GM12874 (cell line): ENCODE measurements around the gene ICAM2.

Experiments
- TF ChIP-seq, protein P1 (sequence below): IDR thresholded peaks from 2 replicates; pipeline ENCODE4 v1.5.1; 2011; ENCODE audit warnings: low read depth, mild to moderate bottlenecking, control low read depth, low read length, moderate library complexity; ENCODE audit not compliant: insufficient read depth

The ICAM2 gene

DNA sequence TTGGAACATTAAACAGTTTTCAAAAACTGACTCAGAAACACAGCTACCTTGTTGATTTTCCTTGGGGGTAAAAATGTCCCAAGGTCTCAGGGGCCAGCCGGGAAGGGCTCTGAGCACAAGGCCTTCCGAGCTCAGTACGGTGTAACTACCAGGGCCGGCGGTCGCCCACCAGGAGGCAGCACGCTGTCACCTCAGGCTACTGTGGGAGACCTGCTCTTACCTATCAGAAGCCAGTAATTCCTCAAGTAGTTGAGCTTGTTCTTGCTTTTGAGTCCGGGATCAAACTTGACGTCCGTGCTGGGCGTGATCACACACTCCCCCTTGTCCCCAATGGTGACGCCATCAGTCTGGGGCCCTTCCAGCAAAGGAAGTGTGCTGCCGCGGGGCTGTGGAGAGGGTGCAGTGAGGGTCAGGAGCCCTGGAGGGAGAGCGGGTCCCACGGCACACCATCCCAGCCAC is 43.4 kb upstream of the ICAM2 start:
- TF ChIP-seq, protein P1, sequence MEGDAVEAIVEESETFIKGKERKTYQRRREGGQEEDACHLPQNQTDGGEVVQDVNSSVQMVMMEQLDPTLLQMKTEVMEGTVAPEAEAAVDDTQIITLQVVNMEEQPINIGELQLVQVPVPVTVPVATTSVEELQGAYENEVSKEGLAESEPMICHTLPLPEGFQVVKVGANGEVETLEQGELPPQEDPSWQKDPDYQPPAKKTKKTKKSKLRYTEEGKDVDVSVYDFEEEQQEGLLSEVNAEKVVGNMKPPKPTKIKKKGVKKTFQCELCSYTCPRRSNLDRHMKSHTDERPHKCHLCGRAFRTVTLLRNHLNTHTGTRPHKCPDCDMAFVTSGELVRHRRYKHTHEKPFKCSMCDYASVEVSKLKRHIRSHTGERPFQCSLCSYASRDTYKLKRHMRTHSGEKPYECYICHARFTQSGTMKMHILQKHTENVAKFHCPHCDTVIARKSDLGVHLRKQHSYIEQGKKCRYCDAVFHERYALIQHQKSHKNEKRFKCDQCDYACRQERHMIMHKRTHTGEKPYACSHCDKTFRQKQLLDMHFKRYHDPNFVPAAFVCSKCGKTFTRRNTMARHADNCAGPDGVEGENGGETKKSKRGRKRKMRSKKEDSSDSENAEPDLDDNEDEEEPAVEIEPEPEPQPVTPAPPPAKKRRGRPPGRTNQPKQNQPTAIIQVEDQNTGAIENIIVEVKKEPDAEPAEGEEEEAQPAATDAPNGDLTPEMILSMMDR, result peak; percentile 66

DNA sequence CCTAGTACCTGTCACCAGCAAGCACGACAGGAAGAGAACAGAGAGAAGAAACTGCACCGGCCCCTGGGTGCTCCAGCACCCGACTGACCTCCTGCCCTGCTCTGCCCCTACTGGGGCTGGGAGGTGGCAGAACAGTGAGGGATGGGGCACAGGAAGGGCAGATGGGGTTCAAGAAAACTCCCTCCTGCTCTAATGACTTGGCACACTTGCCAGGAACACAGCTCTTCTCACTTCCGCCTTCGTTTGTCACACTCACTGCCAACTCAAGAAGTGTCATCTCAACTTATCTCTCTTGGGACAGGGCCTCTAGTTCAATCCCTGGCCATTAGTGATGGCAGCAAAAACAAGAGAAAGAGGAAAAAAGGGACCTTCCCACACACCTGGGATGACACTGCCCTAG is 42.7 kb upstream of the ICAM2 start:
- TF ChIP-seq, protein P1, result no peak

DNA sequence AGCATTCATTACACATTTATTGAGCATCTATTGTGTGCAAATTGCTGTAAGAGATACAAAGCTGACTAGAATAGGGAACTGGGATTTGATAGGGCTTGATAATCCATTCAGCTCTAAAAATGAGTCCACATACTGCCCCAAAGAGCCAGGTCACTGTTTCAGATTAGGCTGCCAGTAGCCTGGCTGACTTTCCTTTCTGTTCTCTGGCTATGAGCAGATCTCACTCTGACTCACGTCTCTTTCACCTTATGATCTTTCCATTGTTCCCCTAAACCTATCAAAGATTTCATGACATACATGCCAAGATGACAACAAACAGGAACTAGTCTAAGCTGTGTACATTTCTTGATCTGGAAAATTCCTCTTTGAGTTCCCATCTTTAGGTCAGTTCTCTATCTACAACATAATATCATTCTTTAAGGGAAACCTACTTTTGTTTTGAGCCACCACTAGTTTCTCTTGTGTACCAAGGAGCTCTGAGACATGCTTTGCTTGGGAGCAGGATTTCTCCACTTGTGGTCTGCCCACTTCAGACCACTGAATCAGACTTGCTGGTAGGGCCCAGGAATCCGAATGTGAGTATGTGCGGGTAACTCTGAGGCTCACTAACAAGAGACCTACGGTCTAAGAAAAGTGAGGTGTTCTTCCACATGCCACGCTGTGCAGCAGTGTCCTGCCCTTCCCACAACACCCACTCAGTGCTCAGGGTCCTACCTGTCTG is 40.9 kb upstream of the ICAM2 start:
- TF ChIP-seq, protein P1, result no peak

DNA sequence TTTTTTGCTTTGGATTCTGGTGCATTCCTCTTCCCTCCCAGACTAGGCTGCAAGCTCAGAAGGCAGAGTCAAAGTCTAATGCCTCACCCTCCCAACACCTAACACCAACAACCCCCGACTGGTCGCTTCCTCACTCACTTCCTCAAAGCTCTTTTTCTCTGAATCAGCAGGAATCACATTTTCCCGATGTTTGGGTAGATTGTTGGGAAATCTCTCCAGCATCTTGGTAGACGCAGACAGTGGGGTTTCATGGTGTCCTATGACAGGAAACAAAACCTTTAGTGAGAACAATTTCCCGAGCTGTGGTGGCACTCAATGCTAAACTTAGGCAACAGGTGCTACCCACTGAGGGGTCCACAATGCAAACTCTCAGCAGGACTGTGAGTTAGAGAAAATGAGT is 39.9 kb upstream of the ICAM2 start:
- TF ChIP-seq, protein P1, result no peak

DNA sequence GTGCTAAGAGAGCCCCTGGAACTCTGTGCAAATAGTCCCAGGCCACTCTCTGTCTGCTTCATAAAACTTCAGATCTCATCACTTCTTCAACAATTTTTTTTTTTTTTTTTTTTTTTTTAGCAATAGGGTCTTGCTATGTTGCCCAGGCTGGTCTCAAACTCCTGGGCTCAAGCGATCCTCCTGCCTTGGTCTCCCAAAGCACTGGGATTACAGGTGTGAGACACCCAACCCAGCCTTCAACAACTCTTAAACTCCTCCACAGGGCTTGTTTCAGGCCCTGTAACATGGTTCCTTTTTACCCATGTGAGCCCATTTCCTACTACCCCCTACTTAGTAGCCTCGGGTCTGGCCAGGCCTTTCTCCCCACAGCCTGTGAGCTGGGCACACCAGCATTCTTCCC is 39.3 kb upstream of the ICAM2 start:
- TF ChIP-seq, protein P1, result no peak

DNA sequence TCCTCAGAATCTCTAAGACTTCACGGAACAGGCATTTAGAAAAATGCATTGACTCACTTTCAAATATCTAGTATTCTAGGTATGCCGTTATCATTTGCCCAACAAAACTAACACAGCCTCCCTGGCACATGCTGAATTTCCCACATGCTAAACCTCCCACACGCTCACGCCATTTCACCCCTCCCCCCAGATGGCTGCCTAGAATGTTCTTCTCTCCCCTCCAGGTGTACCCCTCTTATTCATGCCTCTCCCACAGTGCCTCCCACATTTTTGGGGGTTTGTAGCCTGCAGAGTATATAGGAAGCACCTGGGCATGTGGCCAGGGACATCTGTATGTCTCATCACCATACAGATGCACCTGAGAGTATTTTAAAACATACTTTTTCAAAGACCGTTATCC is 38.2 kb upstream of the ICAM2 start:
- TF ChIP-seq, protein P1, result no peak

DNA sequence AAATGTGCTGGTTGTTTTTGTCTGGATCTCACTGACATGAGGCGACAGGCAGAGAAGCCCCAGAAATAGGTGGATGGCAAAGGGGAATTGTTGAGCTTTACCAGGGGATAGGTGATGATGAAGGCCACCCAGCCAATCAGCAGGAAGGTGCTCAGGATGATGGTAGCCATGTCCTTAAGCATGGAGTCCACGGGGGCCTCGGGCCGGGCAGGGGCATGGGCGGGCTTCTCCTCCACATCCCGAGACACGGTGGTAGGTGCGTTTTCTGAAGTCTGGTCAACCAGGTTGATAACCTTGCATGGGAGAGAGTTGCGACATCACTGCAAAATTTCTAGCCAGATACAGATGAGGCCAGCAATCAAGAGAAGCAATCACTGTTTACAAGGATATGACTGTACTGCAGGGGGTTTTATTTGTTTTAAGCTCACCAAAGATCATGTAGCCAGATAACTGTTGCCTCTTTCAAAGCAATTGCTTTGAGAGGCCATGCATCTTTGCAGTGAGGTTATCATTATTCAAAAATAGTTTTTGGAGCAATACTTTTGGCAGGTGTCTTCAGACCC is 37.3 kb upstream of the ICAM2 start:
- TF ChIP-seq, protein P1, result no peak
